ENCODE results near the gene TP53RK.

- TF ChIP-seq POLR2A (IDR thresholded peaks at IDR 0.05; ENCODE audit: low read length) (no peak), GATA1 (IDR thresholded peaks at IDR 0.05; ENCODE audit: low read depth, low read length) (no peak)
Observed at GRCh38 chr20:46666818-46667515, 22.3 kb downstream of the TP53RK start.

All from erythroblast (primary cell).